ACC112 (cell line): ENCODE measurements around the gene JAKMIP2.
A peak's percentile ranks its signal among the peaks of the same experiment; 100 is the strongest.
"Not testable (repeated sequence)": the region's sequence is repeated elsewhere in the genome, so short reads cannot be mapped to it uniquely, and the experiment has no call there.

Source experiments
- H2AFZ ChIP-seq: fragments of 200-600 bp; sonication (generic); one replicate; pipeline ENCODE4 v1.6.0; 2017; ENCODE audit warnings: antibody characterized with exemption, low read length; ENCODE audit not compliant: unreplicated experiment
- H3K27ac ChIP-seq: fragments of 200-600 bp; sonication (generic); 2 replicates; pipeline ENCODE4 v1.5.1; 2014; ENCODE audit warnings: low read depth, mild to moderate bottlenecking, antibody characterized with exemption, low read length, moderate library complexity
- H3K27me3 ChIP-seq: fragments of 200-600 bp; sonication (generic); 2 replicates; pipeline ENCODE4 v1.6.1; 2014; ENCODE audit warnings: mild to moderate bottlenecking, antibody characterized with exemption, low read length, moderate library complexity, mixed read lengths; ENCODE audit not compliant: insufficient read depth
- H3K36me3 ChIP-seq: fragments of 200-600 bp; sonication (generic); 2 replicates; pipeline ENCODE4 v1.6.1; 2016; ENCODE audit warnings: mild to moderate bottlenecking, antibody characterized with exemption, low read length, moderate library complexity, mixed read lengths; ENCODE audit not compliant: insufficient read depth
- H3K4me1 ChIP-seq: fragments of 200-600 bp; sonication (generic); one replicate; pipeline ENCODE4 v1.6.1; 2016; ENCODE audit warnings: low read length, mixed read lengths; ENCODE audit not compliant: insufficient read depth, unreplicated experiment, control insufficient read depth
- H3K4me3 ChIP-seq: fragments of 200-600 bp; sonication (generic); 2 replicates; pipeline ENCODE4 v1.5.1; 2014; ENCODE audit warnings: mild to moderate bottlenecking, low read depth, low read length
- H3K79me2 ChIP-seq: fragments of 200-600 bp; sonication (generic); one replicate; pipeline ENCODE4 v1.6.0; 2016; ENCODE audit warnings: low read length; ENCODE audit not compliant: control insufficient read depth, unreplicated experiment, insufficient read depth

The JAKMIP2 gene

GRCh38 chr5:147560718-147561331, 221.7 kb downstream of the JAKMIP2 start:
- Histone ChIP-seq H3K4me3 (no peak overlapping the region), H3K27ac (no peak overlapping the region), H3K4me1 (peaks cover 8% of the 10 kb centered on the region), H3K79me2 (no peaks in the 10 kb centered on the region), H3K27me3 (peaks cover 9% of the 10 kb centered on the region), H2AFZ (no peak overlapping the region), H3K36me3 (no peaks in the 10 kb centered on the region)

DNA sequence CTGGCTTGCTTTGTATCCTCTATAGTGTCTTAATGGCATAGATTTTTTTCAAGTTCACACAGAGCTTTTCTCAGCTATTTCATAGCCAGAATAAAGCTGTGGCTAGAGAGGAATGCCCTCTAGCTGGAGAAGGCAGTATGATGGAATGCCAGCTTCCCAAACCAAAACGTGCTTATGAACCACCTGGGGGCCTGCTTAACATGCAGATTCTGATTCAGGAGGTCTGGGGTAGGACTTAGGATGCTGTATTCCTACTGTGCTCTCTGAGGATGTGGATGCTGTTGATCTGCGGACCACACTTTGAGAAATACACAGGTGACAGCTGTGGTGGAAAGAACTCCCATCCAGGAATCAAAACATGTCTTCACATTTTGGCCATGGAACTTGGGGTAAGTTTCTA, 222.8 kb downstream of the JAKMIP2 start:
- Histone ChIP-seq H3K27ac (no peak overlapping the region), H3K4me3 (no peak overlapping the region), H3K4me1 (peaks cover 4% of the 10 kb centered on the region), H3K79me2 (no peaks in the 10 kb centered on the region), H3K36me3 (no peaks in the 10 kb centered on the region), H3K27me3 (peaks cover 9% of the 10 kb centered on the region), H2AFZ (no peak overlapping the region)

GRCh38 chr5:147558826-147559225, 223.7 kb downstream of the JAKMIP2 start:
- H3K36me3 ChIP-seq = no peaks in the 10 kb centered on the region
- peaks cover 9% of the 10 kb centered on the region for H3K4me1 ChIP-seq
- H3K27ac ChIP-seq = no peak overlapping the region
- peaks cover 9% of the 10 kb centered on the region for H3K27me3 ChIP-seq
- peak overlapping the region; percentile 4 for H2AFZ ChIP-seq
- H3K4me3 ChIP-seq = no peak overlapping the region
- no peaks in the 10 kb centered on the region for H3K79me2 ChIP-seq

- Histone ChIP-seq H3K36me3 (no peaks in the 10 kb centered on the region), H3K4me1 (peaks cover 9% of the 10 kb centered on the region), H3K4me3 (no peak overlapping the region), H2AFZ (peak overlapping the region; percentile 4), H3K27ac (no peak overlapping the region), H3K27me3 (peaks cover 9% of the 10 kb centered on the region), H3K79me2 (no peaks in the 10 kb centered on the region)
These were observed 224.4 kb downstream of the JAKMIP2 start for GRCh38 chr5:147557876-147558745.

- Histone ChIP-seq H3K4me1 (peaks cover 9% of the 10 kb centered on the region), H3K36me3 (no peaks in the 10 kb centered on the region), H3K4me3 (no peak overlapping the region), H2AFZ (peak overlapping the region; percentile 83), H3K79me2 (no peaks in the 10 kb centered on the region), H3K27me3 (peaks cover 4% of the 10 kb centered on the region), H3K27ac (no peak overlapping the region; the same call in 1 of the 2 replicates)
These were observed 227.4 kb downstream of the JAKMIP2 start for GRCh38 chr5:147555176-147555575.

DNA sequence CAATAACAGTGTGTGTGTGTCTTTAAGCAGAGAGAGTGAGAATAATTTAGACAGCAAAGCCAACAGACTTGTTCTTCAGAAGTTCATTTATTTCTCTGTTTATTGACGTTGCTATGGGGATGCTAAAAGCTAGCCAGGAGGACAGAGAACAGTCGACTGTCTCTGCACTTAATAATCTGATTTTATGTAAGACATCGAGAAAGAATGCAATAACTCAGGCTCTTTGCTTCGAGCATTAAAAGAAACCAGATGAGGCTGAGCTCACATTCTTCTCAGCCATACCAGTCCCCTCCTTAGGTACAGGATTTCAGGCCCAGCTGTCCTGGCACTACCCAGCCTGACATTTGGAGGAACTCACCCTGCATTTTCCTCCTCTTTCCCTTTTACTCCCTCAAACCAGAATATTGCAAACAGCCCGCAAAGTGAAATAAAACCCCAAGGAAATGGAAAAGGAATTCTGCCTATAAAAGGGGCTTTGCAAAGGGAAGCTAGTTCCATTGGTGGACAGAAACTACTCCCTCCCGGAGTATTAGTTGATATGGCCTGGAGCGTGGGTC, 228.2 kb downstream of the JAKMIP2 start:
- peak overlapping the region; percentile 68 for H3K27ac ChIP-seq
- no peaks in the 10 kb centered on the region for H3K79me2 ChIP-seq
- H3K4me3 ChIP-seq = peak overlapping the region; percentile 57
- H3K36me3 ChIP-seq = no peaks in the 10 kb centered on the region
- H3K4me1 ChIP-seq = peaks cover 9% of the 10 kb centered on the region
- H3K27me3 ChIP-seq = no peaks in the 10 kb centered on the region
- H2AFZ ChIP-seq = peak overlapping the region; percentile 83

DNA sequence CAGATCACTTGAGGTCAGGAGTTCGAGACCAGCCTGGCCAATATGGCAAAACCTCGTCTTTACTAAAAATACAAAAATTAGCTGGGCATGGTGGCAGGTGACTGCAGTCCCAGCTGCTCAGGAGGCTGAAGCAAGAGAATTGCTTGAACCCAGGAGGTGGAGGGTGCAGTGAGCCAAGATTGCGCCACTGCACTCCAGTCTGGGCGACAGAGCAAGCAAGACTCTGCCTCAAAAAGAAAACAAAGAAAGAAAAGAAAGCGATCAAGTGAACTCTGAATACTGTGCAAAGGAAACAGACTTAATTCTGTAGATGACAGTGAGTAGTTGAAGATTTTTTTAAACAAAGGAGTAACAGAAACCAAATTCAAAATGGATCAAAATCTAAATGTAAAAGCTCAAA, 228.7 kb downstream of the JAKMIP2 start:
- H3K4me3 ChIP-seq = peak overlapping the region; percentile 57
- H3K79me2 ChIP-seq = not testable (repeated sequence)

GRCh38 chr5:147552897-147553296, 229.6 kb downstream of the JAKMIP2 start:
- no peaks in the 10 kb centered on the region for H3K79me2 ChIP-seq
- H3K4me1 ChIP-seq = peaks cover 9% of the 10 kb centered on the region
- H3K27me3 ChIP-seq = no peaks in the 10 kb centered on the region
- no peak overlapping the region for H3K4me3 ChIP-seq
- no peaks in the 10 kb centered on the region for H3K36me3 ChIP-seq
- no peak overlapping the region for H2AFZ ChIP-seq
- no peak overlapping the region for H3K27ac ChIP-seq

More for the DNA sequence above, 228.7 kb downstream of the JAKMIP2 start:
- Histone ChIP-seq H3K27ac (peak overlapping the region; percentile 68), H2AFZ (peak overlapping the region; percentile 83)
- H3K36me3 ChIP-seq, H3K4me1 ChIP-seq, H3K27me3 ChIP-seq: not testable (repeated sequence)

- Histone ChIP-seq H3K27me3 (no peaks in the 10 kb centered on the region), H3K27ac (no peak overlapping the region), H3K36me3 (no peaks in the 10 kb centered on the region), H2AFZ (no peak overlapping the region), H3K4me1 (peaks cover 10% of the 10 kb centered on the region), H3K4me3 (no peak overlapping the region), H3K79me2 (no peaks in the 10 kb centered on the region)
These were observed 230.9 kb downstream of the JAKMIP2 start for GRCh38 chr5:147551677-147552076.

GRCh38 chr5:147547730-147548129, 234.8 kb downstream of the JAKMIP2 start:
- peak overlapping the region; percentile 87 for H2AFZ ChIP-seq
- peak overlapping the region; percentile 27; the same call in 1 of the 2 replicates for H3K27ac ChIP-seq
- no peaks in the 10 kb centered on the region for H3K27me3 ChIP-seq
- H3K79me2 ChIP-seq = no peaks in the 10 kb centered on the region
- H3K4me3 ChIP-seq = no peak overlapping the region
- peaks cover 3% of the 10 kb centered on the region for H3K4me1 ChIP-seq
- no peaks in the 10 kb centered on the region for H3K36me3 ChIP-seq
